ENCODE results near the gene LIPF.

GRCh38 chr10:88657901-88658300, 6.3 kb upstream of the LIPF start:
- no peak for TF ChIP-seq POLR2A (IDR thresholded peaks at IDR 0.05; ENCODE audit: low read length)
- no peak for TF ChIP-seq GATA1 (IDR thresholded peaks at IDR 0.05; ENCODE audit: low read depth, low read length)

All from erythroblast (primary cell).